Liver (tissue), 9 donors: ENCODE results near the gene TUBB4B. TPM values are rescaled to one million over a fixed set of nuclear protein-coding genes. Genes with fewer than 3 reads are reported as not detected.
A peak's percentile ranks its signal among the peaks of the same experiment; 100 is the strongest.

Experiments
- DNase-seq: peaks from one replicate; pipeline ENCODE4 v3.0.0-alpha.2; 2017; ENCODE audit warnings: low spot score
- H3K27ac ChIP-seq, 2 donors: one replicate each; pipeline ENCODE4 v1.7.0; 2013; ENCODE audit warnings: inconsistent platforms in 2 of 2, low read length in 2 of 2, control low read depth in 1 of 2, low read depth in 1 of 2, mild to moderate bottlenecking in 1 of 2
- H3K27me3 ChIP-seq, 4 donors: one replicate each; pipeline versions ENCODE4 v1.6.1 to v1.7.0; 2013; ENCODE audit warnings: low read length in 3 of 4, inconsistent platforms in 1 of 4, mild to moderate bottlenecking in 1 of 4, moderate library complexity in 1 of 4; ENCODE audit not compliant: control insufficient read depth in 4 of 4, insufficient read depth in 4 of 4
- H3K36me3 ChIP-seq, 4 donors: one replicate each; pipeline versions ENCODE4 v1.6.1 to v1.7.0; 2013; ENCODE audit warnings: low read length in 3 of 4, mild to moderate bottlenecking in 3 of 4, low read depth in 1 of 4, moderate library complexity in 1 of 4; ENCODE audit not compliant: control insufficient read depth in 4 of 4, insufficient read depth in 3 of 4
- H3K4me1 ChIP-seq, 4 donors: one replicate each; pipeline versions ENCODE4 v1.6.1 to v1.7.0; 2013; ENCODE audit warnings: low read length in 3 of 4, mild to moderate bottlenecking in 3 of 4, moderate library complexity in 1 of 4; ENCODE audit not compliant: control insufficient read depth in 4 of 4, insufficient read depth in 4 of 4
- H3K4me3 ChIP-seq, 3 donors: one replicate each; pipeline versions ENCODE4 v1.6.1 to v1.7.0; 2013; ENCODE audit warnings: low read length in 3 of 3, control low read depth in 1 of 3, low read depth in 1 of 3, mild to moderate bottlenecking in 1 of 3
- H3K9ac ChIP-seq, 2 donors: one replicate each; pipeline ENCODE4 v1.7.0; 2013; ENCODE audit warnings: low read length in 2 of 2, mild to moderate bottlenecking in 2 of 2, moderate library complexity in 2 of 2, control low read depth in 1 of 2, low read depth in 1 of 2
- H3K9me3 ChIP-seq, 4 donors: one replicate each; pipeline versions ENCODE4 v1.6.1 to v1.7.0; 2013; ENCODE audit warnings: low read length in 3 of 4; ENCODE audit not compliant: control insufficient read depth in 4 of 4
- FOXA2 ChIP-seq: IDR thresholded peaks from 2 replicates; pipeline ENCODE4 v1.6.1; 2016; ENCODE audit warnings: antibody characterized with exemption
- GABPA ChIP-seq, 2 donors: IDR thresholded peaks in 1 of 2; conservative IDR thresholded peaks in 1 of 2; 2 replicates each; pipeline ENCODE4 v1.6.1; 2016; ENCODE audit warnings: antibody characterized with exemption in 2 of 2, mild to moderate bottlenecking in 1 of 2, moderate library complexity in 1 of 2
- HNF4A ChIP-seq, 2 donors: conservative IDR thresholded peaks; 2 replicates each; pipeline ENCODE4 v1.6.1; 2016; ENCODE audit warnings: antibody characterized with exemption in 2 of 2, mild to moderate bottlenecking in 2 of 2
- RXRA ChIP-seq, 2 donors: IDR thresholded peaks; 2 replicates each; pipeline ENCODE4 v1.6.1; 2017 to 2018; ENCODE audit warnings: antibody characterized with exemption in 2 of 2, mild to moderate bottlenecking in 1 of 2
- SP1 ChIP-seq: IDR thresholded peaks from 2 replicates; pipeline ENCODE4 v1.6.1; 2018; ENCODE audit warnings: antibody characterized with exemption, mild to moderate bottlenecking
- YY1 ChIP-seq: IDR thresholded peaks from 2 replicates; pipeline ENCODE4 v1.6.1; 2016; ENCODE audit warnings: antibody characterized with exemption, mild to moderate bottlenecking
- WGBS: extraction: QIAGEN DNeasy Blood & Tissue Kit; methylation state at CpG from one replicate; pipeline ENCODE4 v1.1.7; 2013; 5-methylcytosine and 5-hydroxymethylcytosine counted together
- polyA plus RNA-seq, 2 donors: library from polyadenylated mRNA; stranded (reverse) in 1 of 2; unstranded in 1 of 2; fragments of 200-250 nt in 1 of 2; fragments of >200 nt in 1 of 2; fragmentation: Nextera tagmentation in 1 of 2; extraction: Ambion mirVana in 1 of 2; gene quantifications; one replicate each; pipeline versions ENCODE4 v1.2.1 to v1.2.3, GENCODE V29; 2013 to 2015
- total RNA-seq, 2 donors: library from RNA; depleted of rRNA; stranded (reverse); fragments of >200 nt; gene quantifications; one replicate each; pipeline ENCODE4 v1.2.3, GENCODE V29; 2014
- TF ChIP-seq, protein P1 (sequence below): IDR thresholded peaks from 2 replicates; pipeline ENCODE4 v1.6.1; 2016; ENCODE audit warnings: antibody characterized with exemption, mild to moderate bottlenecking
- TF ChIP-seq, protein P2 (sequence below): fragments of 150-350 bp; IDR thresholded peaks from 2 replicates; pipeline ENCODE4 v1.5.1; 2017; ENCODE audit warnings: improper control_type of control experiment, low read depth, low read length; ENCODE audit not compliant: missing input control
- donor health status: healthy.
- donor health status: healthy.
- donor health status: healthy.
- donor health status: healthy.
- donor health status: healthy.

Gene TUBB4B
- total and polyA plus RNA-seq, 4 donors = 173 to 199 (median 185) TPM

DNA sequence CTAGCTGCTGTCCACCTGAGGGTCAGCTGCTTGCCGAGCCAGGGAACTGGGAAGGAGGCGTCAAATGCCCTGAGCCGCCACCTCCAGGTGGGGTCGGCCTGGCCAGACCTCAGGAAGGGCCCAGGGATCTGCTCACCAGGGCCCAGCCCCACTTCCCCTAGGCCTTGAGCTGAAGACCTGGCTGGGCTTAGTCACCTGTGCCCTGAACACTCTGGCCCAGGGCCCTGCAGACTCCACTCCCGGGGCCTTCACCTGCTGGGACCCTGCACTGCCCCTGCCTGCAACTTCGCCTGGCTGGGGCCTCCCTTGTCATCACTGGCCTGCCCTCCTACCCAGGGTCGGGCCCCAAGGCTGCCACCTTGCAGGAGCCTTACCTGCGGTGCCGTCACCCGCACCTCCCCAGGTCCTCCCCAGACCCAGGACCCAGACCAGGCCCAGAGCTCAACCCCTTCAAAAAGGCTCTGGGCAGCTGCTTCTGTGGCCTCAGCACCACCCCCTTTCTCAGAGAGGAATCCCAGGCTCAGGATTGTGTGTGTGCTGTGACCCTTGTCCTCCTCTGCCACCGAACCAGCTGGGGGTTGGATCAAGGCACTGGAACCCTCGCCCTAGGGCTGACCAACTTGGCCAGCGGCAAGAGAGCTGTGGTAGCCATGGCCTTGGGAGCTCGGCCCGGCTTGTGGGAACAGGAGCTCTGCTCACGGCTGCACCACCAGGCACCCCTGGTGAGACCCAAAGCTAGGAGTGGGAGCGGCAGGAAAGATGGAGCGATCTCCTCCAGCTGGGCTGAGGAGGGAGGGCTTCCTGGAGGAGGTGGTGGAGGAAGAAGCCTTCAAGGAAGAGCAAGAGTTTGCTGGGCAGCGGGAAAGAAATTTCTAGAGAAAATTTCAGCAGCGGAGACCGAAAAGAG lies 12.9 kb downstream of the TUBB4B start:
- TF ChIP-seq, protein P1, sequence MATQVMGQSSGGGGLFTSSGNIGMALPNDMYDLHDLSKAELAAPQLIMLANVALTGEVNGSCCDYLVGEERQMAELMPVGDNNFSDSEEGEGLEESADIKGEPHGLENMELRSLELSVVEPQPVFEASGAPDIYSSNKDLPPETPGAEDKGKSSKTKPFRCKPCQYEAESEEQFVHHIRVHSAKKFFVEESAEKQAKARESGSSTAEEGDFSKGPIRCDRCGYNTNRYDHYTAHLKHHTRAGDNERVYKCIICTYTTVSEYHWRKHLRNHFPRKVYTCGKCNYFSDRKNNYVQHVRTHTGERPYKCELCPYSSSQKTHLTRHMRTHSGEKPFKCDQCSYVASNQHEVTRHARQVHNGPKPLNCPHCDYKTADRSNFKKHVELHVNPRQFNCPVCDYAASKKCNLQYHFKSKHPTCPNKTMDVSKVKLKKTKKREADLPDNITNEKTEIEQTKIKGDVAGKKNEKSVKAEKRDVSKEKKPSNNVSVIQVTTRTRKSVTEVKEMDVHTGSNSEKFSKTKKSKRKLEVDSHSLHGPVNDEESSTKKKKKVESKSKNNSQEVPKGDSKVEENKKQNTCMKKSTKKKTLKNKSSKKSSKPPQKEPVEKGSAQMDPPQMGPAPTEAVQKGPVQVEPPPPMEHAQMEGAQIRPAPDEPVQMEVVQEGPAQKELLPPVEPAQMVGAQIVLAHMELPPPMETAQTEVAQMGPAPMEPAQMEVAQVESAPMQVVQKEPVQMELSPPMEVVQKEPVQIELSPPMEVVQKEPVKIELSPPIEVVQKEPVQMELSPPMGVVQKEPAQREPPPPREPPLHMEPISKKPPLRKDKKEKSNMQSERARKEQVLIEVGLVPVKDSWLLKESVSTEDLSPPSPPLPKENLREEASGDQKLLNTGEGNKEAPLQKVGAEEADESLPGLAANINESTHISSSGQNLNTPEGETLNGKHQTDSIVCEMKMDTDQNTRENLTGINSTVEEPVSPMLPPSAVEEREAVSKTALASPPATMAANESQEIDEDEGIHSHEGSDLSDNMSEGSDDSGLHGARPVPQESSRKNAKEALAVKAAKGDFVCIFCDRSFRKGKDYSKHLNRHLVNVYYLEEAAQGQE = no peak
- TF ChIP-seq GABPA (IDR thresholded peaks at IDR 0.05 in 1 of 2, conservative IDR thresholded peaks at IDR 0.05 in 1 of 2) (no peak), YY1 (no peak), RXRA (IDR thresholded peaks at IDR 0.05) (peak; percentile 55 to 56), FOXA2 (no peak), SP1 (peak; percentile 62), HNF4A (conservative IDR thresholded peaks at IDR 0.05) (peak; percentile 53 to 71)
- TF ChIP-seq, protein P2, sequence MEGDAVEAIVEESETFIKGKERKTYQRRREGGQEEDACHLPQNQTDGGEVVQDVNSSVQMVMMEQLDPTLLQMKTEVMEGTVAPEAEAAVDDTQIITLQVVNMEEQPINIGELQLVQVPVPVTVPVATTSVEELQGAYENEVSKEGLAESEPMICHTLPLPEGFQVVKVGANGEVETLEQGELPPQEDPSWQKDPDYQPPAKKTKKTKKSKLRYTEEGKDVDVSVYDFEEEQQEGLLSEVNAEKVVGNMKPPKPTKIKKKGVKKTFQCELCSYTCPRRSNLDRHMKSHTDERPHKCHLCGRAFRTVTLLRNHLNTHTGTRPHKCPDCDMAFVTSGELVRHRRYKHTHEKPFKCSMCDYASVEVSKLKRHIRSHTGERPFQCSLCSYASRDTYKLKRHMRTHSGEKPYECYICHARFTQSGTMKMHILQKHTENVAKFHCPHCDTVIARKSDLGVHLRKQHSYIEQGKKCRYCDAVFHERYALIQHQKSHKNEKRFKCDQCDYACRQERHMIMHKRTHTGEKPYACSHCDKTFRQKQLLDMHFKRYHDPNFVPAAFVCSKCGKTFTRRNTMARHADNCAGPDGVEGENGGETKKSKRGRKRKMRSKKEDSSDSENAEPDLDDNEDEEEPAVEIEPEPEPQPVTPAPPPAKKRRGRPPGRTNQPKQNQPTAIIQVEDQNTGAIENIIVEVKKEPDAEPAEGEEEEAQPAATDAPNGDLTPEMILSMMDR = no peak
- Histone ChIP-seq H3K27ac (peak overlapping the region in 1 of 2 donors; percentile 64), H3K4me1 (peaks cover 10 to 34% (median 21%) of the 10 kb centered on the region in 4 donors), H3K9ac (peak overlapping the region; percentile 7 to 34), H3K36me3 (peaks cover 3 to 4% (median 4%) of the 10 kb centered on the region in 4 donors), H3K27me3 (no peaks in the 10 kb centered on the region), H3K4me3 (peak overlapping the region; percentile 83 to 98 (median 92)), H3K9me3 (no peaks in the 10 kb centered on the region)
- no peak for DNase-seq
- WGBS = 44% methylated on average over 21 of the region's 21 CpGs

DNA sequence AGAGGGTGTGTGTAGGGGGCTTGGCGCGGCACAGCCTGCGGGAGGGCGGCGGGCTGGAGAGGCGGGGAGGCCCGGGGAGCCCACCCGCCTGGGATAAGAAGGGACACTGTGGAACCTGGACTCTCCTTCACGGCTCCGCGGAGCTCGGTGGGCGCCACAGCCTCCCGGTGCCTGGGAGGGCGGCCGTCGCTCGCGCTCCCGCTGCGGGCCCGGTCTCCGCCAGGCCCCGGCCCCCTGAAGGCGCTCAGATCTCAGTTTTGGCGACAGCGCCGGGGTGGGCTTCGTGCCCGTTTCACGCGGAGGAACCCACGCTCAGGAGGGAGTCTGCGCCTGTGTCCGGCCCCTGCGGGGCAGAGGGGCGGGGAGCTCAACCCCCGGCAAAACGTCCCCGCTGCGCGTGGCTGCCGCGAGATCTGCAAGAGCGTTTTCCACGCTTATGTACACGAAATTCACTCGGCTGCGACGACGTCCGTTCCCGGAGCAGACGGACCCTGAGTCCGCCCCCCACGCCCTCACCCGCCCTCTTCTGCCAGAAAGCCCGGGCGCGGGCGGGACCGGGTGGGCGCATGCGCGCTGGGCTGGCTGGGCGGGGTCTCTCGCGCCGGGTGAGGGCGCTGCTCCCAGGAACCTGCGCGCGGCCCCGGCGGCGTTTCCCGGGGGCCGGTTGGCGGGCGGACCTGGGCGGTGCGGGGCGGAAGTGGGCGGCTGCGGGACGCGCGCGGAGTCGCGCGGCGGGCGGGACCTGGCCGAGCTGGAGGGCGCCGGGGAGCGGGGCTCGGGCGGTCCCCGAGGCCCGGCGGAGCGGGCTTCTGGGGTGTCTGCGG lies 13.7 kb downstream of the TUBB4B start, which contains the start of gene NELFB:
Gene NELFB, plus strand, starts transcription at position 704 of the 824 bp plus-strand sequence.
- peak within 1 kb of the TSS; percentile 66 to 83 for H3K9ac ChIP-seq
- no peaks in the 10 kb centered on the region for H3K9me3 ChIP-seq
- H3K4me1 ChIP-seq = peaks cover 10 to 34% (median 21%) of the 10 kb centered on the region in 4 donors
- no peaks in the 10 kb centered on the region for H3K27me3 ChIP-seq
- H3K27ac ChIP-seq = peak within 1 kb of the TSS; percentile 64 to 77
- peaks cover 3 to 7% (median 6%) of the 10 kb centered on the region in 4 donors for H3K36me3 ChIP-seq
- H3K4me3 ChIP-seq = peak within 1 kb of the TSS; percentile 83 to 98 (median 92)
- WGBS = under 1% methylated on average over 105 of the region's 105 CpGs
- peak; percentile 99 for DNase-seq
- TF ChIP-seq FOXA2 (no peak), YY1 (peak; percentile 39), HNF4A (conservative IDR thresholded peaks at IDR 0.05) (peak; percentile 49 to 67), GABPA (IDR thresholded peaks at IDR 0.05 in 1 of 2, conservative IDR thresholded peaks at IDR 0.05 in 1 of 2) (peak in 1 of 2 donors; percentile 72), RXRA (IDR thresholded peaks at IDR 0.05) (no peak)
